ENCODE data around the gene BMPER.

Gene BMPER

GRCh38 chr7:33892945-33893344 lies 12.4 kb upstream of the BMPER start:
- DNase-seq (ENCODE audit: insufficient read length) (no peak), FAIRE-seq (no peak)
- TF ChIP-seq POLR2AphosphoS5 (IDR thresholded peaks at IDR 0.05; ENCODE audit: low read depth, low read length), result no peak
- TF ChIP-seq TAF1 (IDR thresholded peaks at IDR 0.05; ENCODE audit: borderline replicate concordance, low read depth, low read length), result no peak
- TF ChIP-seq POLR2A (IDR thresholded peaks at IDR 0.05; ENCODE audit: low read depth, low read length), result no peak

DNA sequence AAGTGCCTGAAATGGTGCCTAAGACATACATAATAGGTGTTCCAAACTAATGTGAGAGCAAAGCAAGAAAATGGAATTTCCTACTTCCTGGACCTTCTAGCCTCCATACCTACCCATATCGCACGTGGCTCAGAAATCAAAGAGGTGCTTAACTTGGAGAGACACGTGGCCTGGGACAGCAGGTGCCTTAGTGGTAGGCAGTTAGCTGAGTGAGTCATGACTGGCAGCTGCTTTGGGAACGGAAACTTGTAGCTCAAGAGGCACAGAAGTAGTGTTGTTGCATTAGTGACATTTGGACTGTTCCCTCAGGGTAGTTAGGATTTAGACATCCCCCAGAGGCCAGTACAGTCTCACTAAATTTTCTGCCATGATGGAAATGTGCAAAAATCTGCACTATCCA lies 12.0 kb upstream of the BMPER start:
- FAIRE-seq (no peak), DNase-seq (ENCODE audit: insufficient read length) (no peak)
- TF ChIP-seq POLR2A (IDR thresholded peaks at IDR 0.05; ENCODE audit: low read depth, low read length) (no peak), POLR2AphosphoS5 (IDR thresholded peaks at IDR 0.05; ENCODE audit: low read depth, low read length) (no peak), TAF1 (IDR thresholded peaks at IDR 0.05; ENCODE audit: borderline replicate concordance, low read depth, low read length) (no peak)

DNA sequence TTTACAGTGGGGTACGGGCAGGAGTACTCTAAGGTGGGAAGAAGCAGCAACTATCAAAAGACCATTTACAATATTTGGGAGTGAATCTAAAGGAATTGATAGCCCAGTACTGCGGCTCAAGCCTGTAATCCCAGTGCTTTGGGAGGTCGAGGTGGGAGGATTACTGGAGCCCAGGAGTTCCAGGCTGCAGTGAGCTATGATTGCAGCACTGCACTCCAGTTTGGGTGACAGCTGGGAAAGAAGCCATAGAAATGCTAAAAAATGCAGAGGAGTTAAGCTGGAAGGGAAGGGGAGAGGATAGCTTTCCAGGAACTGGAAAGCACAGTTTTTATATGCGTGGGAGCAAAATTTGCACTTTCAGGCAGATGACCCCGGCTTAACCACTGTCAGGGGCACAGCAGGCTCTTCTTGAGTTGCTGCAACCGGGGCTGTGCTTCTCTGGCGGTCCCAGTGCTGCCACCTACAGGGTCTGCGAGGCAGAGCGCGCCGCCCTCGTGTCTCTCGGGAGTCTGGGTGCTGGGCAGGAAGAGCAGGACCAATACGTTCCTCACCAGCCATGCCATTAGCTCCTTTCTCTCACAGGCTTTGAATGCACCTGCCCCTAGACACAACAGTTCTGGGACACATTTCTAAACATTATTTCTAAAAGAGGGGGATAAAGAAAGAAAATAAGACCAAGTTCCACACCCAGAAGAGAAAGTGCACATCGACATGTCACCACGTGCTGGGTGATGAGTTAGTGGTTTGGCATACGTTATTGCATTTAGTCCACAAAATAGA lies 10.1 kb upstream of the BMPER start:
- FAIRE-seq (peak; percentile 21), DNase-seq (ENCODE audit: insufficient read length) (peak; percentile 24)
- no peak for TF ChIP-seq POLR2AphosphoS5 (IDR thresholded peaks at IDR 0.05; ENCODE audit: low read depth, low read length)
- no peak for TF ChIP-seq POLR2A (IDR thresholded peaks at IDR 0.05; ENCODE audit: low read depth, low read length)
- TF ChIP-seq TAF1 (IDR thresholded peaks at IDR 0.05; ENCODE audit: borderline replicate concordance, low read depth, low read length), result no peak

GRCh38 chr7:33900501-33900900 lies 4.8 kb upstream of the BMPER start:
- no peak for TF ChIP-seq POLR2AphosphoS5 (IDR thresholded peaks at IDR 0.05; ENCODE audit: low read depth, low read length)
- no peak for FAIRE-seq
- no peak for DNase-seq (ENCODE audit: insufficient read length)

GRCh38 chr7:33901199-33901598 lies 4.1 kb upstream of the BMPER start:
- no peak for DNase-seq (ENCODE audit: insufficient read length)
- TF ChIP-seq POLR2AphosphoS5 (IDR thresholded peaks at IDR 0.05; ENCODE audit: low read depth, low read length) (no peak), POLR2A (IDR thresholded peaks at IDR 0.05; ENCODE audit: low read depth, low read length) (no peak), TAF1 (IDR thresholded peaks at IDR 0.05; ENCODE audit: borderline replicate concordance, low read depth, low read length) (no peak)
- FAIRE-seq, result no peak

- DNase-seq (ENCODE audit: insufficient read length) (no peak), FAIRE-seq (no peak)
- no peak for TF ChIP-seq POLR2A (IDR thresholded peaks at IDR 0.05; ENCODE audit: low read depth, low read length)
- no peak for TF ChIP-seq TAF1 (IDR thresholded peaks at IDR 0.05; ENCODE audit: borderline replicate concordance, low read depth, low read length)
- no peak for TF ChIP-seq POLR2AphosphoS5 (IDR thresholded peaks at IDR 0.05; ENCODE audit: low read depth, low read length)
Observed at GRCh38 chr7:33901847-33902246, 3.5 kb upstream of the BMPER start.

GRCh38 chr7:33902746-33903145 lies 2.6 kb upstream of the BMPER start:
- FAIRE-seq, result no peak
- no peak for DNase-seq (ENCODE audit: insufficient read length)
- TF ChIP-seq POLR2AphosphoS5 (IDR thresholded peaks at IDR 0.05; ENCODE audit: low read depth, low read length) (no peak), TAF1 (IDR thresholded peaks at IDR 0.05; ENCODE audit: borderline replicate concordance, low read depth, low read length) (no peak), POLR2A (IDR thresholded peaks at IDR 0.05; ENCODE audit: low read depth, low read length) (no peak)

- DNase-seq (ENCODE audit: insufficient read length) (no peak), FAIRE-seq (no peak)
- TF ChIP-seq TAF1 (IDR thresholded peaks at IDR 0.05; ENCODE audit: borderline replicate concordance, low read depth, low read length) (no peak), POLR2A (IDR thresholded peaks at IDR 0.05; ENCODE audit: low read depth, low read length) (no peak), POLR2AphosphoS5 (IDR thresholded peaks at IDR 0.05; ENCODE audit: low read depth, low read length) (no peak)
Observed at GRCh38 chr7:33903791-33904680, 1.3 kb upstream of the BMPER start.

GRCh38 chr7:33904681-33905388 lies 504 bp upstream of the BMPER start:
- FAIRE-seq, result no peak
- peak; percentile 14 for DNase-seq (ENCODE audit: insufficient read length)
- no peak for TF ChIP-seq TAF1 (IDR thresholded peaks at IDR 0.05; ENCODE audit: borderline replicate concordance, low read depth, low read length)
- TF ChIP-seq POLR2AphosphoS5 (IDR thresholded peaks at IDR 0.05; ENCODE audit: low read depth, low read length), result no peak
- TF ChIP-seq POLR2A (IDR thresholded peaks at IDR 0.05; ENCODE audit: low read depth, low read length), result no peak

DNA sequence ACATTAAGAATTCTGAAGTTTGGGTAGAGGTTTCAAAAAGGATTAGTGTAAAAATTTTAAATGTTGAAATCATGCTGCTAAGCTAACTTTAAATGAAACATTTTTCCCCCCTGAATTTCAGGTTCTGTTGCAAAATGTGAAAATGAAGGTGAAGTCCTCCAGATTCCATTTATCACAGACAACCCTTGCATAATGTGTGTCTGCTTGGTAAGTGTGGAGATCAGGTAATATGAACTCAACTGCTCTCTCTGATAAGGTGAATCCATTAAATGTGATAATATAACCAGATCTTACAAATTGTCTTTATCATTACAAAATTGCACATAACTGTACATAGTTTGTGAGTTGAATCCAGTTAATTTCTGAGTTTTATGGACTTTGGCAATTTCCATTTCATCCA lies 1.4 kb downstream of the BMPER start:
- DNase-seq (ENCODE audit: insufficient read length) (no peak), FAIRE-seq (no peak)
- TF ChIP-seq POLR2A (IDR thresholded peaks at IDR 0.05; ENCODE audit: low read depth, low read length) (no peak), POLR2AphosphoS5 (IDR thresholded peaks at IDR 0.05; ENCODE audit: low read depth, low read length) (no peak), TAF1 (IDR thresholded peaks at IDR 0.05; ENCODE audit: borderline replicate concordance, low read depth, low read length) (no peak)

- DNase-seq (ENCODE audit: insufficient read length) (no peak), FAIRE-seq (no peak)
- TF ChIP-seq POLR2AphosphoS5 (IDR thresholded peaks at IDR 0.05; ENCODE audit: low read depth, low read length) (no peak), POLR2A (IDR thresholded peaks at IDR 0.05; ENCODE audit: low read depth, low read length) (no peak), TAF1 (IDR thresholded peaks at IDR 0.05; ENCODE audit: borderline replicate concordance, low read depth, low read length) (no peak)
Observed at GRCh38 chr7:33907625-33908024, 2.3 kb downstream of the BMPER start.

Measured in GM12892 (cell line).